GM18507 (cell line): ENCODE measurements around the gene FAM53A.
"Not testable (repeated sequence)": the region's sequence is repeated elsewhere in the genome, so short reads cannot be mapped to it uniquely, and the experiment has no call there.

Source experiments
- DNase-seq: peaks from one replicate; pipeline ENCODE4 v3.0.0; 2011; ENCODE audit warnings: low read depth; ENCODE audit not compliant: insufficient read length; ENCODE audit errors: extremely low spot score
- FAIRE-seq: peaks from 2 replicates; lab custom pipeline; 2011; peaks lifted over from hg19 to GRCh38; lab: Jason Lieb, UNC

The FAM53A gene

GRCh38 chr4:1612278-1613098 lies 71.6 kb downstream of the FAM53A start:
- DNase-seq: no peak
- FAIRE-seq: no peak

DNA sequence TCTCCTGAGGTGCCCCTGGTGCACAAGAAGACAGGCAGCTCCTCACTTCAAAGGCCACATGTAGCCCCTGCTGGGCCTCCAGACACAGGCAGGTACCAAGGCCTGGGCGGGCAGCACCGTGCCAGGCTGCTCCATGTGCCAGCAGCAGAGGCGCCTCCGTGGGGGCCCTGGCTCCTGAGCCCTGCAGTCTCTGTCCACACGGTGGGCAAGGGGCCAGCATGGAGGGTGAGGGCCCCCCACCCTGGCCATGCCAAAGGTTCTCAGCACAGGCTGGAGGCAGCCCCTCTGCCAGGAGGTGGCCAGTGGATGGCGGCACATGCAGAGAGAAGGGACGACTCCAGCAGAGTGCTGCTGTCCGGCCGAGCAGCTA lies 72.6 kb downstream of the FAM53A start:
- FAIRE-seq: no peak
- DNase-seq: no peak

- no peak for FAIRE-seq
- no peak for DNase-seq
Measured at GRCh38 chr4:1610791-1611500, 73.2 kb downstream of the FAM53A start.

DNA sequence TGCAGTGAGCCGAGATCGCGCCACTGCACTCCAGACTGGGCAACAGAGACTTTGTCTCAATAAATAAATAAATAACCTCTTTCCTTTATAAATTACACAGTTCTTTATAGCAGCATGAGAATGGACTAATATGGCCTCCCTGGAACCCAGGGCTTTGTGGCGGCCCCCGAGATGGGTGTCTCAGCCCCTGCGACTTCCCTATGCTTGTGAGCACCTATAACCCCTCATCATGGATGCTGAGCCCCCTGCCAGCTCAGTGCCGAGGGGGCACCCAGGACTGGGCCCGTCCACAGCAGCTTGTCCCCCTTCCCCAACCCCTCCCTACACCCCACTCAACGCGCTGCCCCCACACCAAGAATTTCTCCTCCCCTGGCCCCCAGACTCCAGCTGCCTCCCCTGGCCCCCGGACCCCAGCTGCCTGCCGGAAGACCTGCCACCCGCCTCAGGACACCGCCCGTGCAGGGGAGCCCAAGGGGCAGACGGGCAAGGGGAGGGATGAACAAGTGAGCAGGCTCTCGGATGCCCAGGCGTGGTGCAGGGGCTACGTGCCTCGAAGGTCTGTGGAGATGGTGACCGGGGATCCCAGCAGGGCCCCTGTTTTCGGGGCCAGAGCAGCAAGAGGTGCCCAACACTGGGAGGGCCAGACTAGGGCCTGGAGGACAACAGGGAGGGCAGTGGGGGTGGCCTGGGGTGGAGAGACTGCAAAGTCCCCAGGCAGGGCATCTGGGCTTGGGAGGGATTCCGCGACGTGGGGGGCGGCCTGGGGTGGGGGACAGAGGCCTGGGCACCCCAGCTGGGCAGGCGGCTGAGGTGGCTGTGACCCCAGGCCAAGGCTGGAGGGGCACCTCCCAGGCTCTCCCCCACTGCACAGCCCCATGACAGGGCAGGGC lies 74.0 kb downstream of the FAM53A start:
- FAIRE-seq (no peak), DNase-seq (no peak)

- FAIRE-seq (no peak), DNase-seq (no peak)
Measured at GRCh38 chr4:1608821-1609500, 75.2 kb downstream of the FAM53A start.

DNA sequence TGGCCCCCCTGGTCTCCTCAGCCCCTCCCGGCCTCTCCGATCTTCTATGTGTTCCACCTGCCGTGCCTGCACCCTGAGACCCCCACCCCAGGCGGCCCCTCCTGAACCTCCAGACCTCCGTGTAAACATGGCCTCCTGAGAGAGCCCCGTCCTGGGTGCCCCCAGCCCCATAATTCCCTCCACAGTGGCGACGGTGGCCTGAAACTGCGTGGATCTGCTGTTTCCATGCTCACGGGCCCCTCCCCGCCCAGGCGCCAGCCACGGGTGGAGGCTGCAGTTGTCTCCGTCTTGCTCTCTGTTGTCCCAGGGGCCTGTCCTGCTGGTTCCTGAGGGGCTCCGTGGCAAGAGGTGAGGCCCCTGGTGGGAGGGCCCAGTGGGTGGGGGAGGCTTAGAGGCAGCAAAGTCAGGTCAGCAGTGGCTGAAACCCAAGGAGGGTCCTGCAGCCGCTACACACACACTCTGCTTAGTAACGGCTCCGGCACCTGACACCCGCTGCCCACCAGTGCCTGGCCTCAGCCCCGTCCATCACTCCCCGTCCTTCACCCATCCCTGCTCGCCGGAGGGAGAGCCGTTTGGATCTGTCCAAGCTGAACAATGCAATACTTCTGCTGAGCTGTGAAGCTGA lies 75.8 kb downstream of the FAM53A start:
- DNase-seq: no peak
- FAIRE-seq: no peak

GRCh38 chr4:1607436-1608195 lies 76.5 kb downstream of the FAM53A start:
- DNase-seq: not testable (repeated sequence)

GRCh38 chr4:1604706-1605205 lies 79.4 kb downstream of the FAM53A start:
- FAIRE-seq (no peak), DNase-seq (no peak)

More at GRCh38 chr4:1607436-1608195, 76.5 kb downstream of the FAM53A start:
- FAIRE-seq: not testable (repeated sequence)

DNA sequence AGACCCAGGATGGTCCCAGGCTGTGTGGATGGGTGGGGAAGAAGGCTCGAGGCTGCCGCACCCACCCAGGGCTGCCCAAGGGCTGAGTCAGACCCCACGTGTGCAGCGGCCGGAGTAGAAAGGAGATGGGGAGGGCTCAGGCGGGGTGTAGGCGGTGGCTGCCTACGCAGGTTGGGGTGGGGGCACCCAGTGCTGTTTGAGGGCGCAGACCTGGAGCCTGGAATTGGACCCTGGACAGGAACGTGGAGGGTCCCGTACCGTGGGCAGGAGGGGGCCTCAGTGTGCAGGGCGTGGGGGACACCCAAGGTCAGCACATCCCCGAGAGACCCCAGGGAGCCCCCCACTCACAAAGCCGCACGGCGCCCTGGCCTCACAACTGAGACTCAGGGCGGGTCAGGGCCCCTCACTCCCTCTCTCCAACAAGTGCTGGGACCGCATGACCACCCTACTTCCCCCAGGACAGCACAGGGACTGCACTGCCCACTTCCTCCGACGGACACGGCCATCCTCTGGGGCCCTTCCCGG lies 79.9 kb downstream of the FAM53A start:
- no peak for DNase-seq
- no peak for FAIRE-seq

DNA sequence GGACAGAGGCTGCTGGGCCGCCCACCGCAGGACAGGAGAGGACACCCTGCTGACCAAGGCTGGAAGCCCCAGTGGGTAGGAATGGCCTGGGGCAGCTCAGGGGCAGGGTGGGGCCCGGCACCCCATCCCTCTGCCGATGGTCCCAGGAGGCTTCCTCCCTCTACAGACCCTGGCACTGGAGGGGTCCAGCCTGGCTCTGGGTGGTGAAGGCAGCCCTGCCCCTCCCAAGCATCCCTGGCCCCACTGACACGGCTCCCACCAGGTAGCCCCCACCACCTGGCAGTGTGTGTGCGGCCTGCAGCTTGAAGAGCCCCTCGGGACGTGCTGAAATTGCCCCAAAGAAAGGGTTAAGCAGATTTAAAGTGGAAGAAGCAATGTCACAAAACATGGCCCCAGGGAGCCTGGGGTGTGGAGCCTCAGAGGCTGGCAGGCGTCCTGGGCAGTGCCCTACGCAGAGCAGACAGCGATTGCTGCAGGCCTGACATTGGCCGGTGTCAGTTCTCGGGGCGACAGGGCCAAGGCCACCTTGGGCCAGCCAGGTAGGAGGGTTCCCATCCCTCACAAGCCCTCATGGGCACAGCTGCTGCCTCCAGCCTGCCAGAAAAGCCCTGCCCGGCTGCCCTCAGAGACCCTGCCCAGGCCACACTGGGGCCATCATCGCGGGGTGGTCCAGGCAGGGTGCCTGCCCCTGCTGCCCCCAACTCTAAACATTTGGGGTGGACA lies 80.5 kb downstream of the FAM53A start:
- no peak for FAIRE-seq
- no peak for DNase-seq

DNA sequence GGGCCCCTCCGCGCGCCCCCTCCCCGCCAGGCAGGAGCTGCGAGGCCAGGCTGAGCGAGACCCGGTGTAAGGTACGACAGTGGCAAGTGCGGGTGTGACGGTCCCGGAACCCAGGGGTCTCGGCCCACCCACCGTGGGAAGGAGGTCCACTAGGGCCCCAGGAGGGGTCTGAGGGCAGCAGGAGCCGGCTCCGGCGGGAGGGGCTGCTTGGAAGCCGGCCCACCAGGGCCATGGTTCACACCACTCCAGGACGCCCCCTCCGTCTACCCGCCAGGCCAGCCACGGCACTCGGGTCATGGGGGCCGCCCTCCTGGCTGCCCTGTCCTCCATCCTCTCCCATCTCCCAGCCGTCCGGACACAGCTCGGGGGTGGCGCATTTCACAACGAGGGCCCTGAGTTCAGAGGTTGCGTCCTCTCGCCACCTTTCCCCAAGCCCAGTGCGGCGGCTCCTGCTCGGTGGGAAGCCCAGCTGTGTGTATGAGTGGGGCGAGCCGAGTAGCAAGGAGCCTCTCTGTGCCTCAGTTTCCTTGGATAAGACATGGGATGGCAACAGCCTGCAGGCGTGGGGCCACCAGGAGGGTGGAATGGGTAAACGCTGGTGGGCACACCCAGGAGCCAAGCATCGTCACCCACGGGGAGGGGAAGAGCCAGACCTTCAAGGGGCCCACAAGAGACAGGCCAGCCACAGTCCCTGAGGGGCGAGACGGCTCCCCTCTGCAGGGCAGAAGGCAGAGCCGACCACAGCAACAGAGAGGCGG lies 81.3 kb downstream of the FAM53A start:
- FAIRE-seq: no peak

GRCh38 chr4:1601852-1602654 lies 82.1 kb downstream of the FAM53A start:
- FAIRE-seq (no peak), DNase-seq (no peak)

More for the DNA sequence above, 81.3 kb downstream of the FAM53A start:
- no peak for DNase-seq

DNA sequence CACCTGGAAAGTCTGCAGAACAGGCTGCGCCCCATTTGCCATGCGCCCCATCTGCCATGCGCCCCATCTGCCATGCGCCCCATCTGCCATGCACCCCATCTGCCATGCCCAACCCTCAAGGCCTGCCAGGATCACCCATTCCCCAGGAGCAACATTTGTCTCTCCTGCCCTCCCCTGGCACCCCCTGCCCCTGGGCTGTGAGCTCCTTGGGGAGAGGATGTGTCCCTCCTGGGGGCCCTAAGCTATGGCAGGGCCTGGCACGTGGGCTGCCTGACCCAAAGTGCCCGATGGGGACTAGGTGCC lies 82.6 kb downstream of the FAM53A start:
- DNase-seq (no peak), FAIRE-seq (no peak)

GRCh38 chr4:1600811-1601532 lies 83.1 kb downstream of the FAM53A start:
- no peak for DNase-seq
- FAIRE-seq: no peak

DNA sequence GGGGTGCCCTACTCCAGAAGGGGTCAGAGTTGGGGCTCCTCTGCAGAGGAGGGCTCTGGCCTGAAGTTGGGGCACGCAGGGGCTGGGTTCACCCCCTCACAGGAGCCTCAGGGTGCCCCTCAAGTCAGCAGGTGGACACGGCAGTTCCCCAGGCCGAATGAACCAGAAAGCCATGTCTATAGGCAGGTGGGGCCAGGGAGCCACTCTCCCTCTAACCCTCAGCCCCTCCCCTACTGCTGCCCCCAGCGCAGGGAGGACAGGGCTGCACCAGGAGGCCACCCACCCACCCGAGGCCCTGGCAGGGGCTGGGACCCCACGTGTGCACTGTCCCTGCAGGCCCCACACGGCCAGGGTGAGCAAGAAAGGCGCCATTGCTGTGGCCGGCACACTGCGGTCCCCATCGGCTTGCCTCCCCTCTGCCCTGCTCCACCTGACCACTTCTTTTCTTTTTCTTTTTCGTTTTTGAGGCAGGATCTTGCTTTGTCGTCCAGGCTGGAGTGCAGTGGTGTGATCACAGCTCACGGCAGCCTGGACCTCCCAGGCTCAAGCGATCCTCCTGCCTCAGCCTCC lies 83.8 kb downstream of the FAM53A start:
- FAIRE-seq: no peak

More for the DNA sequence above, 83.8 kb downstream of the FAM53A start:
- DNase-seq: no peak
